Measurements from ENCODE around the gene RPS6KA5.

DNA sequence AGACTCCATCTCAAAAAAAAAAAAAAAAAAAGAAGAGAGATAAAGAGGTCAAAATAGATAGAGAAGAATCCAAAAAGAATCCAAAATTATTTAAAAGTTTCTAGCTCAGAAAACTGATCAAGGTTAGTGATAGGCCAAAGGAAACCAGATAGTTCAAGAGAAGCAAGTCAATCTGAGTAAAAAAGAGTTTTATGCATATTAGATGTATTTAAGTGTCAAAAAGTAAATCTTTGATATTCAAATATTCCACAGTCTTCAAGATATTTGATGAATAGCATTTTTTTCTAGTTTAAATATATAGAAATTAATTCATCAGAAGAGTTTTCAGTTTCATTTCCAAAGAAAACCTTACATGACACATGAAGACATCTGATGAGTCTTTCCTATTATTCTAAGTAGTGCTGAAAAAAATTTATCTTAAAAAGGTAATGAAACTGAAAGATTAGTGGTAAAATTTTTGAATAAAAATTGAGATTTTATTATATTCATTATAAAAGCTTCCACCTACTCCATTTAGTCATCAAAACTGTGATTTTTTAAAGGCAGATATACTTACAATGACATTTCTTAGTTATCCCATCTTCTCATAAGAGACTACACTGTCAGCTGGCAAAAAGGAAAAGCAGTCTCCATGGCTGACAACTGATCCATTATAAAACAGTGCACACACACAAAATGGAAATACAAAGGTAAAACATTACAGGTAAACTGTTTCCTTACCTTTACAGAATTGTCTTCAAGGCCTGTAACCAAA is 68.6 kb downstream of the RPS6KA5 start:
- TF ChIP-seq, protein P1, sequence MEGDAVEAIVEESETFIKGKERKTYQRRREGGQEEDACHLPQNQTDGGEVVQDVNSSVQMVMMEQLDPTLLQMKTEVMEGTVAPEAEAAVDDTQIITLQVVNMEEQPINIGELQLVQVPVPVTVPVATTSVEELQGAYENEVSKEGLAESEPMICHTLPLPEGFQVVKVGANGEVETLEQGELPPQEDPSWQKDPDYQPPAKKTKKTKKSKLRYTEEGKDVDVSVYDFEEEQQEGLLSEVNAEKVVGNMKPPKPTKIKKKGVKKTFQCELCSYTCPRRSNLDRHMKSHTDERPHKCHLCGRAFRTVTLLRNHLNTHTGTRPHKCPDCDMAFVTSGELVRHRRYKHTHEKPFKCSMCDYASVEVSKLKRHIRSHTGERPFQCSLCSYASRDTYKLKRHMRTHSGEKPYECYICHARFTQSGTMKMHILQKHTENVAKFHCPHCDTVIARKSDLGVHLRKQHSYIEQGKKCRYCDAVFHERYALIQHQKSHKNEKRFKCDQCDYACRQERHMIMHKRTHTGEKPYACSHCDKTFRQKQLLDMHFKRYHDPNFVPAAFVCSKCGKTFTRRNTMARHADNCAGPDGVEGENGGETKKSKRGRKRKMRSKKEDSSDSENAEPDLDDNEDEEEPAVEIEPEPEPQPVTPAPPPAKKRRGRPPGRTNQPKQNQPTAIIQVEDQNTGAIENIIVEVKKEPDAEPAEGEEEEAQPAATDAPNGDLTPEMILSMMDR (conservative IDR thresholded peaks at IDR 0.05; ENCODE audit: low read depth, low read length) = no peak
- TF ChIP-seq EZH2 (IDR thresholded peaks at IDR 0.05; ENCODE audit: low read length, unreplicated experiment) = no peak

All from PC-3 (cell line).